ENCODE data around the gene DCLRE1B.

DNA sequence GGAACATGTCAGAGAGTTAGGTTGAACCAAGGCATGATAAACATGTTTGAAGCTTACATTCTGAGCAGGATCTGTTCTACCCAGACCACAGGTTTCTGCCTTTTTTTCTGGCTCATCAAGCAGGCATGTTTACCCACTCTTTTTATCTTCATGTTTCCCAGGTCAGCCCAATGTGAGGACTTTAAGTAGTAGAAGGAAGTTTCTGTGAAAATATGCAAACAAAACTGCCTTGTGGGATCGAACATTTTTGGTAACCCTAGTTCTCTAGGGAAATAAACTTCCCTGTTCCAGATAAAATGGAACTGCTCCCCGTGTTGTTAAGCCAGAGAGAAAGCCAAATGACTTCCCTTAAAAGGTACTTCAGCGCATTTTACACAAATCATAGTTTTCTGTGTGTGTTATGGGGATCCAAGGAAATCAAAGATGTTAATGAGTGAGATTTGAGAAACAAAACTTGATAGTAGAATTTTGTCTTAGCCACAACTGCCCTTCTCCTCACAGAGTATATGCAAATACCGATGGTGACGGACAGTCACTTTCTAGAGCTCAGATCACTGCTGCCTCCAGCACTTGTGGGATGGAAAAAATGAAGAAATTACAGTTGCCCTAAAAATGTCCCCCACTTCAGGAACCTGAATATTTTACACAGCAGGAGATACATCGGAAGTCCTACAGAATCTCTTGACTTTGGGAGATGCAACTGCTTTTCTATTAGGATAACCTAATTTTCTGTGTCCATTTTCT is 23.2 kb downstream of the DCLRE1B start:
- TF ChIP-seq, protein P1, sequence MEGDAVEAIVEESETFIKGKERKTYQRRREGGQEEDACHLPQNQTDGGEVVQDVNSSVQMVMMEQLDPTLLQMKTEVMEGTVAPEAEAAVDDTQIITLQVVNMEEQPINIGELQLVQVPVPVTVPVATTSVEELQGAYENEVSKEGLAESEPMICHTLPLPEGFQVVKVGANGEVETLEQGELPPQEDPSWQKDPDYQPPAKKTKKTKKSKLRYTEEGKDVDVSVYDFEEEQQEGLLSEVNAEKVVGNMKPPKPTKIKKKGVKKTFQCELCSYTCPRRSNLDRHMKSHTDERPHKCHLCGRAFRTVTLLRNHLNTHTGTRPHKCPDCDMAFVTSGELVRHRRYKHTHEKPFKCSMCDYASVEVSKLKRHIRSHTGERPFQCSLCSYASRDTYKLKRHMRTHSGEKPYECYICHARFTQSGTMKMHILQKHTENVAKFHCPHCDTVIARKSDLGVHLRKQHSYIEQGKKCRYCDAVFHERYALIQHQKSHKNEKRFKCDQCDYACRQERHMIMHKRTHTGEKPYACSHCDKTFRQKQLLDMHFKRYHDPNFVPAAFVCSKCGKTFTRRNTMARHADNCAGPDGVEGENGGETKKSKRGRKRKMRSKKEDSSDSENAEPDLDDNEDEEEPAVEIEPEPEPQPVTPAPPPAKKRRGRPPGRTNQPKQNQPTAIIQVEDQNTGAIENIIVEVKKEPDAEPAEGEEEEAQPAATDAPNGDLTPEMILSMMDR (IDR thresholded peaks at IDR 0.05), result no peak
- TF ChIP-seq GABPB1 (CRISPR knock-in tag; IDR thresholded peaks at IDR 0.05), result no peak
- TF ChIP-seq, protein P2, sequence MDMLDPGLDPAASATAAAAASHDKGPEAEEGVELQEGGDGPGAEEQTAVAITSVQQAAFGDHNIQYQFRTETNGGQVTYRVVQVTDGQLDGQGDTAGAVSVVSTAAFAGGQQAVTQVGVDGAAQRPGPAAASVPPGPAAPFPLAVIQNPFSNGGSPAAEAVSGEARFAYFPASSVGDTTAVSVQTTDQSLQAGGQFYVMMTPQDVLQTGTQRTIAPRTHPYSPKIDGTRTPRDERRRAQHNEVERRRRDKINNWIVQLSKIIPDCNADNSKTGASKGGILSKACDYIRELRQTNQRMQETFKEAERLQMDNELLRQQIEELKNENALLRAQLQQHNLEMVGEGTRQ (CRISPR knock-in tag; IDR thresholded peaks at IDR 0.05), result no peak
- TF ChIP-seq JAZF1 (CRISPR knock-in tag; IDR thresholded peaks at IDR 0.05), result no peak
- TF ChIP-seq ZBTB21 (CRISPR knock-in tag; IDR thresholded peaks at IDR 0.05; ENCODE audit: borderline replicate concordance), result no peak
- TF ChIP-seq TEAD4 (CRISPR knock-in tag; IDR thresholded peaks at IDR 0.05), result no peak
- TF ChIP-seq ELF4 (CRISPR knock-in tag; IDR thresholded peaks at IDR 0.05; ENCODE audit: low read depth), result no peak
- no peak for TF ChIP-seq NR1H2 (CRISPR knock-in tag; IDR thresholded peaks at IDR 0.05)
